K562 (cell line): ENCODE measurements around the gene VDR. TPM values are rescaled to one million over a fixed set of nuclear protein-coding genes. Genes with fewer than 3 reads are reported as not detected.

Experiments used
- CBX2 ChIP-seq: fragments of 200-600 bp; sonication (generic); IDR thresholded peaks from one replicate; pipeline ENCODE4 v1.6.1; 2012; ENCODE audit warnings: mild to moderate bottlenecking, low read length, inconsistent platforms; ENCODE audit not compliant: insufficient read depth, poor library complexity, severe bottlenecking
- DACH1 ChIP-seq: fragments of 450-650 bp; IDR thresholded peaks from 2 replicates; pipeline ENCODE4 v1.6.1; 2018; ENCODE audit not compliant: partially characterized antibody
- ETV6 ChIP-seq, 3 experiments: fragments of 150-350 bp in 1 of 3; sonication (generic) in 1 of 3; formaldehyde crosslinking in 1 of 3; IDR thresholded peaks; 2 replicates each; pipeline versions ENCODE4 v1.6.1 to v1.8.0; 2014 to 2022; ENCODE audit warnings: borderline replicate concordance in 2 of 3, low read depth in 2 of 3, antibody characterized with exemption in 1 of 3, low read length in 1 of 3, mild to moderate bottlenecking in 1 of 3, missing genetic modification reagents in 1 of 3
- FOXK1 ChIP-seq: sonication (generic); formaldehyde crosslinking; IDR thresholded peaks from 2 replicates; pipeline ENCODE4 v1.8.0; 2022; ENCODE audit warnings: missing genetic modification reagents, mild to moderate bottlenecking, borderline replicate concordance
- GATAD2A ChIP-seq: fragments of 450-650 bp; IDR thresholded peaks from 2 replicates; pipeline ENCODE4 v1.6.1; 2017
- LCOR ChIP-seq: sonication (generic); formaldehyde crosslinking; IDR thresholded peaks from 2 replicates; pipeline ENCODE4 v1.8.0; 2022; ENCODE audit warnings: mild to moderate bottlenecking, missing genetic modification reagents
- NFE2L1 ChIP-seq: fragments of 450-650 bp; IDR thresholded peaks from 2 replicates; pipeline ENCODE4 v1.6.1; 2016; ENCODE audit warnings: missing genetic modification characterization, low read depth, mild to moderate bottlenecking, missing compliant biosample characterization, moderate library complexity, borderline replicate concordance
- PCBP1 ChIP-seq: fragments of 200-400 bp; formaldehyde crosslinking; IDR thresholded peaks from 2 replicates; pipeline ENCODE4 v1.6.1; 2018; ENCODE audit warnings: mild to moderate bottlenecking, low read depth, low read length; ENCODE audit not compliant: poor library complexity, severe bottlenecking
- YY1 ChIP-seq, 3 experiments: IDR thresholded peaks; 2 replicates each; pipeline ENCODE4 v1.6.1; 2011; ENCODE audit warnings: low read length in 2 of 3, mild to moderate bottlenecking in 2 of 3, moderate library complexity in 2 of 3, borderline replicate concordance in 1 of 3, control low read depth in 1 of 3, low read depth in 1 of 3; ENCODE audit not compliant: insufficient read depth in 3 of 3, insufficient replicate concordance in 2 of 3, control insufficient read depth in 1 of 3, insufficient read length in 1 of 3; ENCODE audit errors: extremely low read depth in 1 of 3
- ZNF431 ChIP-seq: sonication (generic); formaldehyde crosslinking; IDR thresholded peaks from 2 replicates; pipeline ENCODE4 v1.8.0; 2022; ENCODE audit warnings: mild to moderate bottlenecking, missing genetic modification reagents
- ZNF785 ChIP-seq: fragments of 250-450 bp; sonication (Bioruptor Pico); IDR thresholded peaks from 2 replicates; pipeline ENCODE4 v1.4.0; 2020; ENCODE audit warnings: mild to moderate bottlenecking
- polyA plus RNA-seq, 8 experiments: library from polyadenylated mRNA; depleted of rRNA in 4 of 8; stranded (reverse) in 5 of 8; unstranded in 3 of 8; fragments of >200 nt; fragmentation: Nextera tagmentation in 2 of 8; fragmentation: Illumina TruSeq in 1 of 8; extraction: Ambion mirVana in 2 of 8; extraction: Trizol in 1 of 8; gene quantifications; 2 replicates each; pipeline versions ENCODE4 v1.2.1 to v1.2.3, GENCODE V29; 2011 to 2014; ENCODE audit warnings: inconsistent platforms in 1 of 8, missing spikeins in 1 of 8
- total RNA-seq, 7 experiments: library from RNA; depleted of rRNA in 6 of 7; stranded (reverse); fragments of >200 nt in 6 of 7; fragmentation: Illumina TruSeq in 2 of 7; extraction: Trizol in 2 of 7; gene quantifications; 2 replicates each; pipeline versions ENCODE4 v1.2.1 to v1.2.3, GENCODE V29; 2011 to 2021; ENCODE audit warnings: low replicate concordance in 1 of 7
- TF ChIP-seq, protein P1 (sequence below): fragments of 250-450 bp; sonication (Bioruptor Pico); IDR thresholded peaks from 2 replicates; pipeline ENCODE4 v1.4.0; 2020
- TF ChIP-seq, protein P2 (sequence below): fragments of 450-650 bp; IDR thresholded peaks from 2 replicates; pipeline ENCODE4 v1.7.0; 2016; ENCODE audit warnings: borderline replicate concordance
- TF ChIP-seq, protein P3 (sequence below), 3 experiments: IDR thresholded peaks in 2 of 3; conservative IDR thresholded peaks in 1 of 3; 2 replicates each; pipeline ENCODE4 v1.5.1; 2011 to 2012; ENCODE audit warnings: low read length in 3 of 3, mild to moderate bottlenecking in 3 of 3, control low read depth in 2 of 3, improper control_type of control experiment in 1 of 3, inconsistent platforms in 1 of 3, low read depth in 1 of 3, mixed read lengths in 1 of 3, moderate library complexity in 1 of 3; ENCODE audit not compliant: insufficient read depth in 2 of 3
- TF ChIP-seq, protein P4 (sequence below): fragments of 200-800 bp; sonication (Bioruptor generic); IDR thresholded peaks from 2 replicates; pipeline ENCODE4 v1.6.1; 2016; ENCODE audit warnings: missing genetic modification characterization, missing compliant biosample characterization

VDR gene
- total and polyA plus RNA-seq, 9 of the 15 experiments (the other 6 are each of a cell fraction or from before 2014, with no cell fraction given) = 0.61 to 4.8 (median 2.0) TPM

DNA sequence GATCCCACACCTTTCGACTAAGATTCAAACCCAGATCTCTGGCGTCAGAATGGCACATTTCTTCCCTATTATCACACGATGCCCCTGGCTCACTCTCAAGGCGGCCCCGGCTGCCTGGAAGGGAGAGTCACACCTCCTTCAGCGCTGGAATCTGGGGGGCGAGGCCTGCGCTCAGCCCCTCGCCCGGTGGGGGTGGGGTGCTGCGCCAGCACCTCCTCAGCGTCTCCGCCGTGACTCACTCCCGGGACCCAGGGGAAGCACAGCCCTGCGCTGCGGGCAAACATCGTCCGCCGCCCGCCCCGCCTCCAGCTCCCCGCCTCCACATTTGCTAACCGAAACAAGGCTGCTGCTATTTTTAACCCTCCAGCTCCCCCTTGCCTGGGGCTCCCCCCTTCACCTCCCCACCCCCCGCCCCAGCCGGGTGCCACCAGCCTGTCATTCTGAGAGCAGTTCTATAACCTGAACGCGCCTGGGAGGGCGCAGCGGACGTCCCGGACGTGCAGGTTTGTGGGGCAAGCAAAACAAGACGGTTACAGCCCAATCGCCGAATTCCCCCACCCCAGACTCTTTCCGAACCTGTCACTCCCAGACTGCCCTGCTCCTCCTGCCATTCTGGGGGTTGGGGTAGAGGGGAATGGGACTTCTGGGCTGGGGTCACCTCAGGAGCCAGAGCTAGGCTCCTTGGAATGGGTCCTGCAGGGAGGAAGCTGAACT is 91.8 kb downstream of the VDR start (continued):
- TF ChIP-seq, protein P1, sequence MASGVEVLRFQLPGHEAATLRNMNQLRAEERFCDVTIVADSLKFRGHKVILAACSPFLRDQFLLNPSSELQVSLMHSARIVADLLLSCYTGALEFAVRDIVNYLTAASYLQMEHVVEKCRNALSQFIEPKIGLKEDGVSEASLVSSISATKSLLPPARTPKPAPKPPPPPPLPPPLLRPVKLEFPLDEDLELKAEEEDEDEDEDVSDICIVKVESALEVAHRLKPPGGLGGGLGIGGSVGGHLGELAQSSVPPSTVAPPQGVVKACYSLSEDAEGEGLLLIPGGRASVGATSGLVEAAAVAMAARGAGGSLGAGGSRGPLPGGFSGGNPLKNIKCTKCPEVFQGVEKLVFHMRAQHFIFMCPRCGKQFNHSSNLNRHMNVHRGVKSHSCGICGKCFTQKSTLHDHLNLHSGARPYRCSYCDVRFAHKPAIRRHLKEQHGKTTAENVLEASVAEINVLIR (CRISPR knock-in tag) = no peak
- TF ChIP-seq PCBP1 = no peak
- TF ChIP-seq, protein P2, sequence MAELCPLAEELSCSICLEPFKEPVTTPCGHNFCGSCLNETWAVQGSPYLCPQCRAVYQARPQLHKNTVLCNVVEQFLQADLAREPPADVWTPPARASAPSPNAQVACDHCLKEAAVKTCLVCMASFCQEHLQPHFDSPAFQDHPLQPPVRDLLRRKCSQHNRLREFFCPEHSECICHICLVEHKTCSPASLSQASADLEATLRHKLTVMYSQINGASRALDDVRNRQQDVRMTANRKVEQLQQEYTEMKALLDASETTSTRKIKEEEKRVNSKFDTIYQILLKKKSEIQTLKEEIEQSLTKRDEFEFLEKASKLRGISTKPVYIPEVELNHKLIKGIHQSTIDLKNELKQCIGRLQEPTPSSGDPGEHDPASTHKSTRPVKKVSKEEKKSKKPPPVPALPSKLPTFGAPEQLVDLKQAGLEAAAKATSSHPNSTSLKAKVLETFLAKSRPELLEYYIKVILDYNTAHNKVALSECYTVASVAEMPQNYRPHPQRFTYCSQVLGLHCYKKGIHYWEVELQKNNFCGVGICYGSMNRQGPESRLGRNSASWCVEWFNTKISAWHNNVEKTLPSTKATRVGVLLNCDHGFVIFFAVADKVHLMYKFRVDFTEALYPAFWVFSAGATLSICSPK = no peak
- TF ChIP-seq LCOR (CRISPR knock-in tag) = no peak
- no peak for TF ChIP-seq CBX2
- no peak for TF ChIP-seq NFE2L1 (tag)
- TF ChIP-seq, protein P3, sequence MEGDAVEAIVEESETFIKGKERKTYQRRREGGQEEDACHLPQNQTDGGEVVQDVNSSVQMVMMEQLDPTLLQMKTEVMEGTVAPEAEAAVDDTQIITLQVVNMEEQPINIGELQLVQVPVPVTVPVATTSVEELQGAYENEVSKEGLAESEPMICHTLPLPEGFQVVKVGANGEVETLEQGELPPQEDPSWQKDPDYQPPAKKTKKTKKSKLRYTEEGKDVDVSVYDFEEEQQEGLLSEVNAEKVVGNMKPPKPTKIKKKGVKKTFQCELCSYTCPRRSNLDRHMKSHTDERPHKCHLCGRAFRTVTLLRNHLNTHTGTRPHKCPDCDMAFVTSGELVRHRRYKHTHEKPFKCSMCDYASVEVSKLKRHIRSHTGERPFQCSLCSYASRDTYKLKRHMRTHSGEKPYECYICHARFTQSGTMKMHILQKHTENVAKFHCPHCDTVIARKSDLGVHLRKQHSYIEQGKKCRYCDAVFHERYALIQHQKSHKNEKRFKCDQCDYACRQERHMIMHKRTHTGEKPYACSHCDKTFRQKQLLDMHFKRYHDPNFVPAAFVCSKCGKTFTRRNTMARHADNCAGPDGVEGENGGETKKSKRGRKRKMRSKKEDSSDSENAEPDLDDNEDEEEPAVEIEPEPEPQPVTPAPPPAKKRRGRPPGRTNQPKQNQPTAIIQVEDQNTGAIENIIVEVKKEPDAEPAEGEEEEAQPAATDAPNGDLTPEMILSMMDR (IDR thresholded peaks at IDR 0.05 in 2 of 3, conservative IDR thresholded peaks at IDR 0.05 in 1 of 3; ENCODE audit: insufficient read depth in 2 of 3, low read depth in 1 of 3, low read length in 3 of 3) = peak in 1 of 3 experiments; percentile 19; a peak in 2 of 6 replicates
- TF ChIP-seq ZNF431 (CRISPR knock-in tag) = no peak
- TF ChIP-seq DACH1 = no peak
- no peak for TF ChIP-seq ETV6 (IDR thresholded peaks at IDR 0.05; ENCODE audit: borderline replicate concordance in 1 of 2, low read depth in 2 of 2, low read length in 1 of 2)
- TF ChIP-seq ETV6 (CRISPR knock-in tag; IDR thresholded peaks at IDR 0.05; ENCODE audit: borderline replicate concordance) = no peak
- no peak for TF ChIP-seq ZNF785 (CRISPR knock-in tag)
- TF ChIP-seq FOXK1 (CRISPR knock-in tag) = no peak
- peak; percentile 67; the same call in 1 of the 2 replicates for TF ChIP-seq GATAD2A
- peak in 1 of 3 experiments; percentile 21 for TF ChIP-seq YY1 (IDR thresholded peaks at IDR 0.05; ENCODE audit: borderline replicate concordance in 1 of 3, control insufficient read depth in 1 of 3, extremely low read depth in 1 of 3, insufficient read depth in 3 of 3, insufficient read length in 1 of 3, insufficient replicate concordance in 2 of 3, low read depth in 1 of 3, low read length in 2 of 3)
- TF ChIP-seq, protein P4, sequence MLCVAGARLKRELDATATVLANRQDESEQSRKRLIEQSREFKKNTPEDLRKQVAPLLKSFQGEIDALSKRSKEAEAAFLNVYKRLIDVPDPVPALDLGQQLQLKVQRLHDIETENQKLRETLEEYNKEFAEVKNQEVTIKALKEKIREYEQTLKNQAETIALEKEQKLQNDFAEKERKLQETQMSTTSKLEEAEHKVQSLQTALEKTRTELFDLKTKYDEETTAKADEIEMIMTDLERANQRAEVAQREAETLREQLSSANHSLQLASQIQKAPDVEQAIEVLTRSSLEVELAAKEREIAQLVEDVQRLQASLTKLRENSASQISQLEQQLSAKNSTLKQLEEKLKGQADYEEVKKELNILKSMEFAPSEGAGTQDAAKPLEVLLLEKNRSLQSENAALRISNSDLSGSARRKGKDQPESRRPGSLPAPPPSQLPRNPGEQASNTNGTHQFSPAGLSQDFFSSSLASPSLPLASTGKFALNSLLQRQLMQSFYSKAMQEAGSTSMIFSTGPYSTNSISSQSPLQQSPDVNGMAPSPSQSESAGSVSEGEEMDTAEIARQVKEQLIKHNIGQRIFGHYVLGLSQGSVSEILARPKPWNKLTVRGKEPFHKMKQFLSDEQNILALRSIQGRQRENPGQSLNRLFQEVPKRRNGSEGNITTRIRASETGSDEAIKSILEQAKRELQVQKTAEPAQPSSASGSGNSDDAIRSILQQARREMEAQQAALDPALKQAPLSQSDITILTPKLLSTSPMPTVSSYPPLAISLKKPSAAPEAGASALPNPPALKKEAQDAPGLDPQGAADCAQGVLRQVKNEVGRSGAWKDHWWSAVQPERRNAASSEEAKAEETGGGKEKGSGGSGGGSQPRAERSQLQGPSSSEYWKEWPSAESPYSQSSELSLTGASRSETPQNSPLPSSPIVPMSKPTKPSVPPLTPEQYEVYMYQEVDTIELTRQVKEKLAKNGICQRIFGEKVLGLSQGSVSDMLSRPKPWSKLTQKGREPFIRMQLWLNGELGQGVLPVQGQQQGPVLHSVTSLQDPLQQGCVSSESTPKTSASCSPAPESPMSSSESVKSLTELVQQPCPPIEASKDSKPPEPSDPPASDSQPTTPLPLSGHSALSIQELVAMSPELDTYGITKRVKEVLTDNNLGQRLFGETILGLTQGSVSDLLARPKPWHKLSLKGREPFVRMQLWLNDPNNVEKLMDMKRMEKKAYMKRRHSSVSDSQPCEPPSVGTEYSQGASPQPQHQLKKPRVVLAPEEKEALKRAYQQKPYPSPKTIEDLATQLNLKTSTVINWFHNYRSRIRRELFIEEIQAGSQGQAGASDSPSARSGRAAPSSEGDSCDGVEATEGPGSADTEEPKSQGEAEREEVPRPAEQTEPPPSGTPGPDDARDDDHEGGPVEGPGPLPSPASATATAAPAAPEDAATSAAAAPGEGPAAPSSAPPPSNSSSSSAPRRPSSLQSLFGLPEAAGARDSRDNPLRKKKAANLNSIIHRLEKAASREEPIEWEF (CRISPR knock-in tag) = no peak
